IPS-NIHi11 (cell line): ENCODE measurements around the gene CIBAR2.

ENCODE experiments used
- DNase-seq: peaks from one replicate; pipeline ENCODE4 v3.0.0; 2012; ENCODE audit warnings: mixed read lengths, low spot score

CIBAR2 gene

GRCh38 chr16:85083051-85083639 lies 29.1 kb downstream of the CIBAR2 start:
- DNase-seq: peak; percentile 72

GRCh38 chr16:85082173-85083050 lies 29.9 kb downstream of the CIBAR2 start:
- no peak for DNase-seq

- no peak for DNase-seq
Measured at GRCh38 chr16:85081765-85082164, 30.5 kb downstream of the CIBAR2 start.

- DNase-seq: no peak
Measured at GRCh38 chr16:85081038-85081437, 31.2 kb downstream of the CIBAR2 start.

GRCh38 chr16:85079785-85080570 lies 32.3 kb downstream of the CIBAR2 start:
- DNase-seq: no peak

GRCh38 chr16:85078952-85079351 lies 33.3 kb downstream of the CIBAR2 start:
- no peak for DNase-seq

- no peak for DNase-seq
Measured at GRCh38 chr16:85078226-85078625, 34.0 kb downstream of the CIBAR2 start.

- no peak for DNase-seq
Measured at GRCh38 chr16:85077576-85078125, 34.6 kb downstream of the CIBAR2 start.

- no peak for DNase-seq
Measured at GRCh38 chr16:85077039-85077438, 35.2 kb downstream of the CIBAR2 start.

- DNase-seq: peak; percentile 86
Measured at GRCh38 chr16:85075236-85075924, 36.9 kb downstream of the CIBAR2 start.

- no peak for DNase-seq
Measured at GRCh38 chr16:85074225-85074914, 37.9 kb downstream of the CIBAR2 start.

GRCh38 chr16:85072947-85073346 lies 39.3 kb downstream of the CIBAR2 start:
- no peak for DNase-seq

GRCh38 chr16:85072076-85072860 lies 40.0 kb downstream of the CIBAR2 start:
- DNase-seq: no peak

- no peak for DNase-seq
Measured at GRCh38 chr16:85069171-85069570, 43.1 kb downstream of the CIBAR2 start.

- no peak for DNase-seq
Measured at GRCh38 chr16:85068746-85069145, 43.5 kb downstream of the CIBAR2 start.

GRCh38 chr16:85067426-85067825 lies 44.8 kb downstream of the CIBAR2 start:
- no peak for DNase-seq

- DNase-seq: no peak
Measured at GRCh38 chr16:85067024-85067423, 45.2 kb downstream of the CIBAR2 start.

- no peak for DNase-seq
Measured at GRCh38 chr16:85066346-85066885, 45.9 kb downstream of the CIBAR2 start.

- DNase-seq: no peak
Measured at GRCh38 chr16:85065099-85065498, 47.2 kb downstream of the CIBAR2 start.

GRCh38 chr16:85064186-85064585 lies 48.1 kb downstream of the CIBAR2 start:
- DNase-seq: no peak
